ENCODE measurements around the gene ERC2.
A peak's percentile ranks its signal among the peaks of the same experiment; 100 is the strongest.

ERC2 gene

DNA sequence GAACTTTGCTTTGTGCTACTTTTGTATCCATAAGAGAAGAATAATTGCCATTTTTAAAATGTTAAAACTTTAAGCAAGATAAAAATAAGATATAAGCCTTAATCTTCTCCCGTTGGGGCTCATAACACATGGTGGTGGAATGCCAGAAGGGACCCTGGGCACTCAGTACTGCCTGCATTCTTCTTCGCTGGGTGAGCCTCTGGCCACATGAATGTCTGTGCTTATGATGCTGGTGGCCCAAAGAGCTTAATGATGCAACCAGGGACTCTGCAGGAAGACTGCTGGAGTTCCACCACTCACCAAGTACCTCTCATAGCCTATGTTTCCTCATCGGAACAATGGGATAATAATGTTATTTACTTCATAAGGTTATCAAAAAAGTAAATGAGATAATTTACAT, 103.6 kb downstream of the ERC2 start:
- peaks cover 3% of the 10 kb centered on the region for H3K9me3 Mint-ChIP-seq
- peaks cover 12% of the 10 kb centered on the region for H3K4me1 Mint-ChIP-seq
- no peaks in the 10 kb centered on the region for H3K36me3 Mint-ChIP-seq (ENCODE audit: low read depth)
- peaks cover 4% of the 10 kb centered on the region for H3K27me3 Mint-ChIP-seq (ENCODE audit: low read depth)
- H3K27ac Mint-ChIP-seq, result no peak overlapping the region
- H3K4me3 Mint-ChIP-seq, result no peak overlapping the region
- no peak for TF ChIP-seq CTCF (IDR thresholded peaks at IDR 0.05; ENCODE audit: unreplicated experiment in 3 of 3)

DNA sequence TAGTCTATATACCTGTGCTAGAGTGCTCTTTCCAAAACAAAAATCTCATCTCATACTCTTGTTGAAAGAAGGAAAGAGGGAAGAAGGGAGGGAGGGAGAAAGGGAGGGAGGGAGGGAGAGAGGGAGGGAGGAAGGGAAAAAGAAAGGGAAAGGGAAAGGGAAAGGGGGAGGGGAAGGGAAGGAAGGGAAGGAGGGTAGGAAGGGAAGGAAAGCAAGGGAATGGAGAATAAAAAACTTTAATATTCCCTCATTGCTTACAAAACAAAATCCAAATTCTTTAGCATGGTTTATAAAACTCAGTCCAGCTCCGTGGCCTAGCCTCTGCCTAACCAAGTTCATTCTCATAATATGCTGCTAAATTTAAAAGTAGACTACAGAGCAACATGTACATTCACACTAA, 104.5 kb downstream of the ERC2 start:
- peaks cover 4% of the 10 kb centered on the region for H3K27me3 Mint-ChIP-seq (ENCODE audit: low read depth)
- no peak for TF ChIP-seq CTCF (IDR thresholded peaks at IDR 0.05; ENCODE audit: unreplicated experiment in 3 of 3)
- H3K27ac Mint-ChIP-seq, result no peak overlapping the region
- peaks cover 12% of the 10 kb centered on the region for H3K4me1 Mint-ChIP-seq
- no peak overlapping the region for H3K4me3 Mint-ChIP-seq
- H3K9me3 Mint-ChIP-seq, result peaks cover 3% of the 10 kb centered on the region
- H3K36me3 Mint-ChIP-seq (ENCODE audit: low read depth), result no peaks in the 10 kb centered on the region

DNA sequence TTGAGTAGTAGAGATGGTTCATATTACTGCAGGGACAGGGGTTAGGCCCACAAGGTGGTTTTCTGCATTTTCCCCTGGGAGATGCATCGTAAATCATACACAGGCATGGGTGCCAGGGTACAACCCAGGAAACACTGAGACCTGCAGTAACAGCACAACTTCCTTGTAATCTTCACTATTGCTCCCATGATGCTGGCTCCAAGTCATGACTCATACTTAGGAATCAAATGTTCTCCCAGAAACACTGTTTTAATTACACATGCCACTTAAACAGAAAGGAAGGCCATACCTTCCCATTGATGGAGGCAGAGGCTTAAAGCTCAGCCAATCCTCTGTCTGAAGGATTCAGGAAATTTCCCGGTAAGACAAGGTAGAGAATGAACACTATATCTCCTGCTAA, 106.5 kb downstream of the ERC2 start:
- peaks cover 12% of the 10 kb centered on the region for H3K4me1 Mint-ChIP-seq
- H3K27ac Mint-ChIP-seq, result no peak overlapping the region
- H3K9me3 Mint-ChIP-seq, result peaks cover 3% of the 10 kb centered on the region
- H3K36me3 Mint-ChIP-seq (ENCODE audit: low read depth), result no peaks in the 10 kb centered on the region
- no peak overlapping the region for H3K4me3 Mint-ChIP-seq
- peaks cover 4% of the 10 kb centered on the region for H3K27me3 Mint-ChIP-seq (ENCODE audit: low read depth)
- no peak for TF ChIP-seq CTCF (IDR thresholded peaks at IDR 0.05; ENCODE audit: unreplicated experiment in 3 of 3)

GRCh38 chr3:56357266-56357665, 111.0 kb downstream of the ERC2 start:
- Mint-ChIP-seq H3K4me1 (peaks cover 5% of the 10 kb centered on the region), H3K36me3 (ENCODE audit: low read depth) (no peaks in the 10 kb centered on the region), H3K27me3 (ENCODE audit: low read depth) (peaks cover 7% of the 10 kb centered on the region), H3K27ac (peak overlapping the region in 1 of 3 experiments; percentile 10), H3K4me3 (no peak overlapping the region), H3K9me3 (peaks cover 3% of the 10 kb centered on the region)
- no peak for TF ChIP-seq CTCF (IDR thresholded peaks at IDR 0.05; ENCODE audit: unreplicated experiment in 3 of 3)

GRCh38 chr3:56356808-56357207, 111.5 kb downstream of the ERC2 start:
- Mint-ChIP-seq H3K27me3 (ENCODE audit: low read depth) (peaks cover 7% of the 10 kb centered on the region), H3K36me3 (ENCODE audit: low read depth) (no peaks in the 10 kb centered on the region), H3K9me3 (peaks cover 3% of the 10 kb centered on the region), H3K27ac (peak overlapping the region in 1 of 3 experiments; percentile 10), H3K4me1 (peaks cover 5% of the 10 kb centered on the region), H3K4me3 (no peak overlapping the region)
- no peak for TF ChIP-seq CTCF (IDR thresholded peaks at IDR 0.05; ENCODE audit: unreplicated experiment in 3 of 3)

DNA sequence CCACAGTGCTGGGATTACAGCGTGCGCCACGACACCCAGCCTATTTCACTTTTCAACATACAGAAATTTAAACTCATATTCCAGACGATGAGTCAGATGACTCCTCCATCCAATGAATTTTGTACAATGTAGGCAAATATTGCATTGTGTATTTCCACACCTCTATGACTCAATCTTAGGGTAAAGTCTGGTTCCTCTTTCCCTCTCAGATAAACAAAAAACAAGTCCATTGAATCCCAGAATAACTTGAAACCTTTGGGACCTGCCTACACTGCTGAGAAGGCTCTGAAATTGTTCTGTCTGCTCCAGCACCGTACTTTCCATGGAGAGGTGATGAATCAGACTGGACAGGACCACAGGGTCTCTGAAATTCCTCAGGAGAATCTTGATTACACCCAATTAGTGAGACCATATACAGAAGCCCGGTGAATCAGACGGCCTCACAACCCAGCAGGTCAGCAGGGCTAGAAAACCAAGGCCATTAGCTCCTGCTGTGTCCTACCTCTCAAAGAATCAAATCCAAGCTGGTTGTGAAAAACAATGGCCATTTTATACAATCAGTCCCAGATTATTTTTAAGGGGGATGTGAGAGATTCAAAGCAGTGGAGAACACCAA, 112.6 kb downstream of the ERC2 start:
- Mint-ChIP-seq H3K4me1 (peaks cover 5% of the 10 kb centered on the region), H3K36me3 (ENCODE audit: low read depth) (no peaks in the 10 kb centered on the region), H3K27ac (no peak overlapping the region), H3K9me3 (no peaks in the 10 kb centered on the region), H3K4me3 (no peak overlapping the region), H3K27me3 (ENCODE audit: low read depth) (peaks cover 7% of the 10 kb centered on the region)
- no peak for TF ChIP-seq CTCF (IDR thresholded peaks at IDR 0.05; ENCODE audit: unreplicated experiment in 3 of 3)
